ENCODE measurements around the gene DRGX.

DRGX gene

GRCh38 chr10:49338604-49339003 lies 57.3 kb downstream of the DRGX start:
- DNase-seq (ENCODE audit: low read depth in 2 of 2): no peak

- no peak for DNase-seq (ENCODE audit: low read depth in 2 of 2)
These were observed 60.4 kb downstream of the DRGX start for GRCh38 chr10:49335364-49335972.

GRCh38 chr10:49334964-49335363 lies 60.9 kb downstream of the DRGX start:
- no peak for DNase-seq (ENCODE audit: low read depth in 2 of 2)

GRCh38 chr10:49333192-49333591 lies 62.7 kb downstream of the DRGX start:
- DNase-seq (ENCODE audit: low read depth in 2 of 2): no peak

GRCh38 chr10:49332768-49333167 lies 63.1 kb downstream of the DRGX start:
- DNase-seq (ENCODE audit: low read depth in 2 of 2): no peak

GRCh38 chr10:49332333-49332732 lies 63.6 kb downstream of the DRGX start:
- DNase-seq (ENCODE audit: low read depth in 2 of 2): no peak

GRCh38 chr10:49331431-49331830 lies 64.5 kb downstream of the DRGX start:
- no peak for DNase-seq (ENCODE audit: low read depth in 2 of 2)

- no peak for DNase-seq (ENCODE audit: low read depth in 2 of 2)
These were observed 65.7 kb downstream of the DRGX start for GRCh38 chr10:49330127-49330665.

GRCh38 chr10:49329146-49329505 lies 66.8 kb downstream of the DRGX start:
- no peak for DNase-seq (ENCODE audit: low read depth in 2 of 2)

GRCh38 chr10:49328401-49329145 lies 67.3 kb downstream of the DRGX start:
- DNase-seq (ENCODE audit: low read depth in 2 of 2): no peak

GRCh38 chr10:49327036-49327813 lies 68.7 kb downstream of the DRGX start:
- DNase-seq (ENCODE audit: low read depth in 2 of 2): no peak

GRCh38 chr10:49325916-49326783 lies 69.7 kb downstream of the DRGX start:
- DNase-seq (ENCODE audit: low read depth in 2 of 2): no peak

- DNase-seq (ENCODE audit: low read depth in 2 of 2): no peak
These were observed 70.6 kb downstream of the DRGX start for GRCh38 chr10:49325131-49325915.

GRCh38 chr10:49324711-49325110 lies 71.2 kb downstream of the DRGX start:
- no peak for DNase-seq (ENCODE audit: low read depth in 2 of 2)

GRCh38 chr10:49323896-49324270 lies 72.0 kb downstream of the DRGX start:
- no peak for DNase-seq (ENCODE audit: low read depth in 2 of 2)

- DNase-seq (ENCODE audit: low read depth in 2 of 2): no peak
These were observed 72.6 kb downstream of the DRGX start for GRCh38 chr10:49323171-49323895.

GRCh38 chr10:49322371-49323170 lies 73.3 kb downstream of the DRGX start:
- no peak for DNase-seq (ENCODE audit: low read depth in 2 of 2)

- no peak for DNase-seq (ENCODE audit: low read depth in 2 of 2)
These were observed 74.9 kb downstream of the DRGX start for GRCh38 chr10:49321021-49321420.

GRCh38 chr10:49320191-49320590 lies 75.7 kb downstream of the DRGX start:
- no peak for DNase-seq (ENCODE audit: low read depth in 2 of 2)

Data from stimulated activated CD8-positive, alpha-beta memory T cell treated with anti-CD3 and anti-CD28 coated beads, Interleukin-7, amount 100 ng/mL, for 4 hours (primary cell).